Keratinocyte (primary cell): ENCODE data around the gene PTPRD. TPM values are rescaled to one million over a fixed set of nuclear protein-coding genes. Genes with fewer than 3 reads are reported as not detected.

ENCODE experiments used
- DNase-seq: peaks from one replicate; pipeline ENCODE4 v3.0.0-alpha.2; 2011; ENCODE audit warnings: low read depth, missing footprints, low spot score
- FAIRE-seq: peaks from 2 replicates; lab custom pipeline; 2011; peaks lifted over from hg19 to GRCh38; lab: Jason Lieb, UNC
- H2AFZ ChIP-seq: 2 replicates; pipeline ENCODE4 v1.6.0; 2012; ENCODE audit warnings: low read length, control low read depth, inconsistent platforms; ENCODE audit not compliant: control insufficient read depth
- H3K27ac ChIP-seq: 2 replicates; pipeline ENCODE4 v1.5.1; 2011; ENCODE audit warnings: low read length; ENCODE audit not compliant: control insufficient read depth, insufficient read depth
- H3K27me3 ChIP-seq: 3 replicates; pipeline ENCODE4 v1.6.0; 2011; ENCODE audit warnings: low read length; ENCODE audit not compliant: control insufficient read depth, insufficient read depth; ENCODE audit errors: extremely low read depth
- H3K36me3 ChIP-seq, 2 experiments: 2 replicates in 1 of 2; 3 replicates in 1 of 2; pipeline ENCODE4 v1.5.1; 2011; ENCODE audit warnings: low read length in 2 of 2, mild to moderate bottlenecking in 1 of 2; ENCODE audit not compliant: control insufficient read depth in 2 of 2, insufficient read depth in 2 of 2; ENCODE audit errors: extremely low read depth in 1 of 2
- H3K4me1 ChIP-seq: 3 replicates; pipeline ENCODE4 v1.5.1; 2011; ENCODE audit warnings: low read length; ENCODE audit not compliant: control insufficient read depth, insufficient read depth; ENCODE audit errors: extremely low read depth
- H3K4me2 ChIP-seq: 3 replicates; pipeline ENCODE4 v1.6.0; 2011; ENCODE audit warnings: low read depth, low read length; ENCODE audit not compliant: control insufficient read depth, insufficient read depth; ENCODE audit errors: extremely low read depth
- H3K4me3 ChIP-seq, 3 experiments: fragments of 200-600 bp in 1 of 3; sonication (generic) in 1 of 3; 2 replicates in 2 of 3; 3 replicates in 1 of 3; pipeline ENCODE4 v1.5.1; 2011 to 2016; ENCODE audit warnings: low read length in 3 of 3, mild to moderate bottlenecking in 3 of 3, control low read depth in 2 of 3, inconsistent platforms in 1 of 3, low read depth in 1 of 3, mixed read lengths in 1 of 3, mixed run types in 1 of 3, moderate library complexity in 1 of 3; ENCODE audit not compliant: control insufficient read depth in 2 of 3, insufficient read depth in 2 of 3; ENCODE audit errors: extremely low read depth in 1 of 3
- H3K79me2 ChIP-seq: 2 replicates; pipeline ENCODE4 v1.6.0; 2012; ENCODE audit warnings: low read length; ENCODE audit not compliant: control insufficient read depth, insufficient read depth
- H3K9ac ChIP-seq: 3 replicates; pipeline ENCODE4 v1.6.0; 2011; ENCODE audit warnings: low read length; ENCODE audit not compliant: control insufficient read depth, insufficient read depth; ENCODE audit errors: extremely low read depth
- H3K9me1 ChIP-seq: 3 replicates; pipeline ENCODE4 v1.6.0; 2011; ENCODE audit warnings: low read length; ENCODE audit not compliant: control insufficient read depth, insufficient read depth; ENCODE audit errors: extremely low read depth
- H3K9me3 ChIP-seq: 2 replicates; pipeline ENCODE4 v1.5.1; 2012; ENCODE audit warnings: low read depth, low read length; ENCODE audit not compliant: control insufficient read depth
- H4K20me1 ChIP-seq: 3 replicates; pipeline ENCODE4 v1.6.0; 2011; ENCODE audit warnings: low read length; ENCODE audit not compliant: control insufficient read depth, insufficient read depth; ENCODE audit errors: extremely low read depth
- EZH2 ChIP-seq: IDR thresholded peaks from one replicate; pipeline ENCODE4 v1.6.1; 2012; ENCODE audit warnings: inconsistent platforms, mild to moderate bottlenecking, low read length, moderate library complexity
- dilution Hi-C: fragments of 300-500 bp; cut with MboI; formaldehyde crosslinking; loops from one replicate; pipeline ENCODE4 v1.7.0; 2020; ENCODE audit warnings: low sequenced_read_pairs; ENCODE audit not compliant: extremely low pct_ligation_motif_present
- polyA plus RNA-seq, 5 experiments: library from polyadenylated mRNA; depleted of rRNA in 3 of 5; stranded (reverse) in 3 of 5; stranded (forward) in 1 of 5; unstranded in 1 of 5; fragments of >200 nt; gene quantifications; 1 replicate in 1 of 5; 2 replicates in 3 of 5; 3 replicates in 1 of 5; pipeline versions ENCODE4 v1.2.1 to v1.2.3, GENCODE V29; 2011 to 2012; ENCODE audit warnings: missing spikeins in 2 of 5, low read depth in 1 of 5, low replicate concordance in 1 of 5
- TF ChIP-seq, protein P1 (sequence below), 3 experiments: IDR thresholded peaks in 1 of 3; conservative IDR thresholded peaks in 1 of 3; optimal IDR thresholded peaks in 1 of 3; 2 replicates in 2 of 3; 3 replicates in 1 of 3; pipeline versions ENCODE3 to v1.5.1; 2011; ENCODE audit warnings: low read length in 3 of 3, mild to moderate bottlenecking in 3 of 3, moderate library complexity in 2 of 3, control low read depth in 1 of 3, inconsistent platforms in 1 of 3; ENCODE audit not compliant: insufficient read depth in 2 of 3; ENCODE audit errors: extremely low read depth in 1 of 3

The PTPRD gene
- polyA plus RNA-seq, 1 donor (not counting 4 experiments of a cell fraction or from before 2014, with no cell fraction given): 0.10 TPM

- no peaks in the 10 kb centered on the region for H3K27me3 ChIP-seq
- dilution Hi-C loops: no loop called here
- no peak overlapping the region for H3K4me3 ChIP-seq
- H3K36me3 ChIP-seq: no peaks in the 10 kb centered on the region
- H3K9me1 ChIP-seq: no peaks in the 10 kb centered on the region
- no peaks in the 10 kb centered on the region for H3K4me1 ChIP-seq
- H3K9ac ChIP-seq: no peak overlapping the region
- no peak overlapping the region for H3K4me2 ChIP-seq
- H3K9me3 ChIP-seq: no peaks in the 10 kb centered on the region
- no peak overlapping the region for H2AFZ ChIP-seq
- no peak overlapping the region for H3K27ac ChIP-seq
- FAIRE-seq (no peak), DNase-seq (no peak)
- H3K79me2 ChIP-seq: no peaks in the 10 kb centered on the region
- no peaks in the 10 kb centered on the region for H4K20me1 ChIP-seq
- TF ChIP-seq EZH2: no peak
- TF ChIP-seq, protein P1, sequence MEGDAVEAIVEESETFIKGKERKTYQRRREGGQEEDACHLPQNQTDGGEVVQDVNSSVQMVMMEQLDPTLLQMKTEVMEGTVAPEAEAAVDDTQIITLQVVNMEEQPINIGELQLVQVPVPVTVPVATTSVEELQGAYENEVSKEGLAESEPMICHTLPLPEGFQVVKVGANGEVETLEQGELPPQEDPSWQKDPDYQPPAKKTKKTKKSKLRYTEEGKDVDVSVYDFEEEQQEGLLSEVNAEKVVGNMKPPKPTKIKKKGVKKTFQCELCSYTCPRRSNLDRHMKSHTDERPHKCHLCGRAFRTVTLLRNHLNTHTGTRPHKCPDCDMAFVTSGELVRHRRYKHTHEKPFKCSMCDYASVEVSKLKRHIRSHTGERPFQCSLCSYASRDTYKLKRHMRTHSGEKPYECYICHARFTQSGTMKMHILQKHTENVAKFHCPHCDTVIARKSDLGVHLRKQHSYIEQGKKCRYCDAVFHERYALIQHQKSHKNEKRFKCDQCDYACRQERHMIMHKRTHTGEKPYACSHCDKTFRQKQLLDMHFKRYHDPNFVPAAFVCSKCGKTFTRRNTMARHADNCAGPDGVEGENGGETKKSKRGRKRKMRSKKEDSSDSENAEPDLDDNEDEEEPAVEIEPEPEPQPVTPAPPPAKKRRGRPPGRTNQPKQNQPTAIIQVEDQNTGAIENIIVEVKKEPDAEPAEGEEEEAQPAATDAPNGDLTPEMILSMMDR (optimal IDR thresholded peaks at IDR 0.05 in 1 of 3, IDR thresholded peaks at IDR 0.05 in 1 of 3, conservative IDR thresholded peaks at IDR 0.05 in 1 of 3; ENCODE audit: extremely low read depth in 1 of 3, insufficient read depth in 2 of 3, low read length in 3 of 3): no peak
Measured at GRCh38 chr9:9919174-9919775, 693.5 kb downstream of the PTPRD start.

DNA sequence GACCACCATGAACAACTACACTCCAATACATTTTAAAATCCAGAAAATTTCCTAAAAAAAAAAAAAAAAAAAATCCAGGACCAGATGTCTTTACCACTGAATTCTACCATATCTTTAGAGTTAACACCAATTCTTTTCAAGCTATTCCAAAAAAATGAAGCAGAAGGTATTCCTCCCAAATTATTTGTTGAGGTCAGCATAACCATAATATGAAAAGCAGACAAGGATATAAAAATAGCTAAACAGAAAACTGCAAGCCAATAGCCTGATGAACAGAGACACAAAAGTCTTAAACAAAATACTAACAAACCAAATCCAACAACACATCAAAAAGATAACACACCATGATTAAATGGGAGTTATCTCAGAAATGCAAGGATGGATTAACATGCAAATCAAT lies 695.4 kb downstream of the PTPRD start:
- DNase-seq (no peak), FAIRE-seq (no peak)
- TF ChIP-seq, protein P1 (optimal IDR thresholded peaks at IDR 0.05 in 1 of 3, IDR thresholded peaks at IDR 0.05 in 1 of 3, conservative IDR thresholded peaks at IDR 0.05 in 1 of 3; ENCODE audit: extremely low read depth in 1 of 3, insufficient read depth in 2 of 3, low read length in 3 of 3): no peak
- TF ChIP-seq EZH2: no peak
- no peaks in the 10 kb centered on the region for H3K9me3 ChIP-seq
- no peaks in the 10 kb centered on the region for H3K79me2 ChIP-seq
- no peaks in the 10 kb centered on the region for H3K36me3 ChIP-seq
- dilution Hi-C loops: no loop called here
- no peaks in the 10 kb centered on the region for H3K4me1 ChIP-seq
- H3K27me3 ChIP-seq: no peaks in the 10 kb centered on the region
- no peaks in the 10 kb centered on the region for H3K9me1 ChIP-seq
- H4K20me1 ChIP-seq: no peaks in the 10 kb centered on the region
- no peak overlapping the region for H2AFZ ChIP-seq
- H3K9ac ChIP-seq: no peak overlapping the region
- H3K27ac ChIP-seq: no peak overlapping the region
- no peak overlapping the region for H3K4me3 ChIP-seq
- H3K4me2 ChIP-seq: no peak overlapping the region
